Esophagus (tissue), 2 donors: ENCODE data around the gene SMG7. TPM values are rescaled to one million over a fixed set of nuclear protein-coding genes. Genes with fewer than 3 reads are reported as not detected.

Source experiments
- H3K27ac ChIP-seq, 2 donors: one replicate each; pipeline ENCODE4 v1.5.1; 2013; ENCODE audit warnings: low read depth in 2 of 2, mild to moderate bottlenecking in 2 of 2, inconsistent platforms in 1 of 2, low read length in 1 of 2, moderate library complexity in 1 of 2
- H3K27me3 ChIP-seq, 2 donors: one replicate each; pipeline ENCODE4 v1.6.1; 2013; ENCODE audit warnings: low read length in 2 of 2, control low read depth in 1 of 2, mild to moderate bottlenecking in 1 of 2; ENCODE audit not compliant: insufficient read depth in 2 of 2, control insufficient read depth in 1 of 2
- H3K36me3 ChIP-seq, 2 donors: one replicate each; pipeline ENCODE4 v1.6.1; 2013; ENCODE audit warnings: low read length in 1 of 2; ENCODE audit not compliant: control insufficient read depth in 2 of 2, insufficient read depth in 2 of 2
- H3K4me1 ChIP-seq, 2 donors: one replicate each; pipeline ENCODE4 v1.6.1; 2013; ENCODE audit warnings: low read length in 1 of 2; ENCODE audit not compliant: control insufficient read depth in 2 of 2, insufficient read depth in 2 of 2
- H3K4me3 ChIP-seq, 2 donors: one replicate each; pipeline ENCODE4 v1.5.1; 2013; ENCODE audit warnings: low read length in 2 of 2, mild to moderate bottlenecking in 2 of 2, low read depth in 1 of 2, moderate library complexity in 1 of 2
- H3K9me3 ChIP-seq, 2 donors: one replicate each; pipeline ENCODE4 v1.6.1; 2013; ENCODE audit warnings: mild to moderate bottlenecking in 2 of 2, low read depth in 1 of 2, low read length in 1 of 2, moderate library complexity in 1 of 2; ENCODE audit not compliant: control insufficient read depth in 2 of 2, insufficient read depth in 1 of 2
- WGBS, 2 donors: extraction: QIAGEN DNeasy Blood & Tissue Kit; methylation state at CpG; one replicate each; pipeline ENCODE4 v1.1.7; 2013; 5-methylcytosine and 5-hydroxymethylcytosine counted together
- polyA plus RNA-seq, 2 donors: library from polyadenylated mRNA; stranded (reverse); fragments of 200-250 nt; gene quantifications; one replicate each; pipeline ENCODE4 v1.2.3, GENCODE V29; 2013
- donor health status: healthy with polysubstance abuse.
- donor health status: Bipolar disorder and iron deficiency.

Gene SMG7
- polyA plus RNA-seq, 2 donors = 13.2 to 14.3 TPM

DNA sequence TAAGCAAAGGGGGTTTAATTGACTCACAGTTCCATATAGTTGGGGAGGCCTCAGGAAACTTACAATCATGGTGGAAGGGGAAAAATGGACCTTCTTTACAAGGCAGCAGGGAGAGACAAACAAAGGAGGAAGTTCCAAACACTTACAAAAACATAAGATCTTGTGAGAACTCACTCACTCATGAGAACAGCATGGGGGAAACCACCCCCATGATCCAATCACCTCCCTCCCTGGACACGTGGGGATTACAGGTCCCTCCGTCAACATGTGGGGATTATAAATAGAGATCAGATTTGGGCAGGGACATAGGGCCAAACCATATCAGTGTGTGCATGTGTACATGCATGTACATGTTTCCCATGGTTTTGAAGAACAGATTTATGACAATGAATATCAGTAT, 5.5 kb upstream of the SMG7 start:
- Histone ChIP-seq H3K27ac (no peak overlapping the region), H3K27me3 (no peaks in the 10 kb centered on the region), H3K4me1 (no peaks in the 10 kb centered on the region), H3K36me3 (no peaks in the 10 kb centered on the region), H3K9me3 (no peaks in the 10 kb centered on the region), H3K4me3 (no peak overlapping the region)
- 45 to 46% methylated on average over 2 of the region's 2 CpGs for WGBS, 2 donors

DNA sequence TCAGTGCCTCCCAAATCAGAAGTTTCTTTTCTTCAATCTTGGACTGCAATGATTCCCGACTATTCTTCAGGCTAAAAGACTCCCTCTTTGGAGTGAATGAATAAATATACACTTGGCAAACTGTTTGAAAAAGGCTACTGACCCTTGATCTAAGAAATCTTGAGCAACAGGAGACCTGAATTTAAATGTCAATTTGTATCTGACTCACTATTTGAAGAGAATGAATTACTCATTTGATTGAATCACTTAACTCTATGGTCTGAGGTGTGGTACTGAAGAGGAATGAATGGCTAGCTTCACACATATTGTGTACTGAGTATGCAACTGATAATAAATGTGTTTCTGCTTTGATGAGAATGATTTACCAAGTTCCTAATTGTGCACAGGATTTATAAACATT, 4.6 kb upstream of the SMG7 start:
- WGBS, 2 donors = 52 to 57% methylated on average over 1 of the region's 1 CpG
- H3K27ac ChIP-seq = no peak overlapping the region

DNA sequence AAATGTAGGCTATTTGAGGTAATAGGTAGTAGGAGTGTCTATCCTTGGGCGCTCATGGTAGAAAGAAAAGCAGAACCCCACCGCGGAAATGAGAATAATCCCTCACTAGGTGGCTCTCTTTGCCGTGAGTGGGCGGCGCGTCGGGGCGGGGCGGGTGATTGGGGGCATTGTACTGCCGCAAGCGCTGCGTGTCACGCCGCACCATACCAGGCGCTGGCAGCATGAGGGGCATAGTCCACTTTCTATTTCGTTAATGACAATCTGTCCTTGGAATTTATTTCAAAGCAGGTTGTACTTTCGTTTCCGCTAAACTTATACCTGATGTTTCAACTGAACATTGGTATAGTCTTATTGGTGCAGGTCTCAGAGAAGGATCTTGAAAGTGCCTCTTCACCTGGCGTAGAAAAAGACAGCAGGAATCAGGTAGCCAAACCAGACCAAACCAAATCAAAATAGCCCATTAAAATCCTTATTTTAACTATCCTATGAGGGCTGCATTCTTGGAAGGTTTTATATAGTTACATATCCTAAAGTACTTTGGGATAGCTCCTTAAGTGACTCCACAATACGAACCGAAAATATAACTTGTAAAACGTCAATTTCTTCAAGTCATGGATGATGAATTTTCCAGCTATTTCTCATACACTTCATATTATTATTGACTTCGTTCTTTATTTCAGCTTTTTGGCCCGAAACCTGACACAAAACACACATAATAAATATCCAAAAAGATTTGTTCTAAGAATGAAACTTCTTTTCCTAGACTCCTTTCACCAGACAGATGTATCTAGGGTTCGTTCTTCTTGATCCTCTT, 1.9 kb upstream of the SMG7 start:
- Histone ChIP-seq H3K4me3 (peak overlapping the region; percentile 72 to 76), H3K36me3 (no peaks in the 10 kb centered on the region), H3K27ac (peak overlapping the region; percentile 97 to 100), H3K4me1 (peaks cover 0 to 3% of the 10 kb centered on the region in 2 donors), H3K9me3 (no peaks in the 10 kb centered on the region), H3K27me3 (no peaks in the 10 kb centered on the region)
- WGBS, 2 donors = 0 to 1% methylated on average over 26 of the region's 26 CpGs

More for the DNA sequence above, 4.6 kb upstream of the SMG7 start:
- H3K36me3 ChIP-seq = no peaks in the 10 kb centered on the region
- no peaks in the 10 kb centered on the region for H3K27me3 ChIP-seq
- no peaks in the 10 kb centered on the region for H3K9me3 ChIP-seq
- no peak overlapping the region for H3K4me3 ChIP-seq
- no peaks in the 10 kb centered on the region for H3K4me1 ChIP-seq

DNA sequence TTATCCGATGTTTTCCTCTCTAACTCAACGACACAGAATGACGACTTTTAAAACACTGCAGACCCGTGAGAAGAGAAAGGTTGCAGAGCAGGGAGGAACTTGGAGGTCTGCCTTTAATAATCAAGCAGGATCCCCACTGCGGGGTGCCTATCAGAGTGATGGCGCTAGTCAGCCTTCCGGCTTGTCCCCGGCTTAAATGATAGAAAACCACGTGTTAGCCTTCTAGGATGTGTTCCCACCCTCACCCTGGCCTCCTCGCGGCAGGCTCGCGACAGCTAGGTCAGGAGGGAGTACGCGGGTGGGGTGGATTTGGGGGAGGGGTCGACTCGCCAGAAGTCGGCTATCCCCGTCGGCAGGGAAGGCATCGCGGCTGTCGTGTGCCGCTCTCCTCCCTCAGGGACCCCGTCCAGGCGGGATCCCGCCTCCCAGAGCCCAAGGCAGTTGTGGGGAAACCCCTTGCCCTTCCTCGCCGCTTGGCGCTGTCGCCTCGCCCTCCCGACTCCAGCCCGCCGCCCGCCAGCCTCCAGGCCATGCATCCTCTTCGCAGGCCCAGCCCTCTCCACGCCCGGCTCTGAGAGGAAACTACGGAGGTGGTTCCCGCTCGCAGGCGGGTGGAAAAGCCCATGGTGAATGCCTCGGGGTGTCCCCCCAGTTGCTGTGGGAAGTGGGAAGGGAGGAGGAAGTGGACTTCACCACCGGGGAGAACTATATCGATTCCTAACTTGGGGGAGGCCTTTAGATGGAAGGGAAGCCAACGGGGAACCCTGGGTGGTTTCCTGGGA, 1.1 kb upstream of the SMG7 start:
- H3K36me3 ChIP-seq = no peaks in the 10 kb centered on the region
- WGBS, 2 donors = 0% methylated on average over 47 of the region's 47 CpGs
- H3K27me3 ChIP-seq = no peaks in the 10 kb centered on the region
- peaks cover 0 to 3% of the 10 kb centered on the region in 2 donors for H3K4me1 ChIP-seq
- H3K9me3 ChIP-seq = no peaks in the 10 kb centered on the region
- peak overlapping the region; percentile 72 to 76 for H3K4me3 ChIP-seq
- peak overlapping the region; percentile 97 to 100 for H3K27ac ChIP-seq

DNA sequence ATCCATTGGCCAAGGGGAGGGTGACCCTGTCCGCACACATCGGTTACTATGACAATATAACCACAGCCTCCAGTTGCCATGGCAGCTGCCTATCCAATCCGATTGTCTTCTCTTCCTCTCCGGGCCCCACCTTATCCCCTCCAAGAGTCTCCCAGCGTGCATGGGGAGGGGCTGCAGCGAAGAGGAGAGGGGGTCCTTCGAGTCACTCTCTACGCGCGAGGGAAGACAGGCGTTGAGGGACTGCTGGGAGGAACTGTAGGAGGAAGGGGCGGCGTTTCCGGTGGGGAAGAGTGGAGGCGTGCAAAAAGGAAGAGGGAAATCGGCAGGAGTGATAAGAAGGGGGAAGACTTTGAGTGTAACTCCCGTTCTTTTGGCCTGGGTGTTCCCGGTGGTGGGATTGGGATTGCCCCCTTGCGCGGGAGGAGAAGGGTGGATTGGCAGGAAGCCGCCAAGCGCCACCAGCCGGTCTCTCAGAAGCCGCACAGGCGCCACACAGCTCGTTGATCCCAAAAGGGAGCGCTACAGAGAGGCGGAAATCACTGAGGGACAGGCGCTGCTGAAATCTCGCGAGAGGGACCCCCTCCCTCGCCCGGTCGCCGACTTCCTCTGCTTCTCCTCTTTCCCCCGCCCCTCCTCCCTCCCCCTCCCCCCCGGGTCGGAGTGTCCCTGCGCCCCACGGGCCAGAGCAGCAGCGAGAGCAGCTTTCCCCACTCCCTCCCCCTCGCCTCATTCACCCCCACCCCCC, 384 bp upstream of the SMG7 start:
- peak overlapping the region; percentile 76 to 99 for H3K4me3 ChIP-seq
- H3K4me1 ChIP-seq = peaks cover 0 to 3% of the 10 kb centered on the region in 2 donors
- no peaks in the 10 kb centered on the region for H3K27me3 ChIP-seq
- H3K9me3 ChIP-seq = no peaks in the 10 kb centered on the region
- WGBS, 2 donors = 0 to 1% methylated on average over 40 to 42 of the region's 42 CpGs
- H3K27ac ChIP-seq = peak overlapping the region; percentile 97 to 100
- no peaks in the 10 kb centered on the region for H3K36me3 ChIP-seq

DNA sequence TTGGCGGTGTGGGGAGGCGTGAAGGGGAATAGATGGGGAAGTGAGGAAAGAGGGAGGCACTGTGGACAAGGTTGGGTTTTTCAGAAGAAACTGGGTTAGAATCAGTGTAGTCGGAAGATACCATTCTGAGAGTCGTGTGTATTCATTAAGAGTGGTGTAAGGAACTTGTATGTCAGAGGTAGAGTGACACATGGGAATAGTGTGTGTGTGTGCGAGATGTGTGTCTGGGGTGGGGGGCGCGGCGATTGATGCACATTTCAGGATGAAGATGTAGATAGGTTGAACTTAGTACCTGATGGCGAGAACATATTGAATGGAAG, 878 bp downstream of the SMG7 start:
- no peaks in the 10 kb centered on the region for H3K36me3 ChIP-seq
- peak overlapping the region in 1 of 2 donors; percentile 88 for H3K27ac ChIP-seq
- no peaks in the 10 kb centered on the region for H3K9me3 ChIP-seq
- WGBS, 2 donors = 11 to 21% methylated on average over 9 of the region's 9 CpGs
- H3K4me1 ChIP-seq = peaks cover 0 to 3% of the 10 kb centered on the region in 2 donors
- no peaks in the 10 kb centered on the region for H3K27me3 ChIP-seq
- peak overlapping the region; percentile 76 to 99 for H3K4me3 ChIP-seq

DNA sequence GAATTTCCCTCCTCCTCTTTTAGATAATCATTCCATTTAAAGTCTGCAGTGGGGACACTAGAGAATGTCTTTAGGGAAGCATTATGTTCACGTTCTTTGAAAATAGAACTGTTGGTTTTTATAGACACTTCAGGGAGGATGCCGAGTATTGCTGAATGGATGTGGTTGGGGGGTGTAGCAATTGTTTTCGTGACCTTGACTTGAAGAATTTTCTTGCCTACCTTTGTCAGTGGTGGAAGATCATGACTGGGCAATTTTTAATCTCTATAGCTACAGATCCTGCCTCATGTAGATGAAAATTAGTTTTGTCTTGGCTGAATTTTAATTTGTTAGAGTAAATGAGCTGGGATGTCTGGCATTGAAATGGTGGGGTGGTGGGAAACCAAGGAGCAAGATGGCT, 3.8 kb downstream of the SMG7 start:
- WGBS, 2 donors = 78 to 79% methylated on average over 3 of the region's 3 CpGs
- H3K4me1 ChIP-seq = peaks cover 0 to 3% of the 10 kb centered on the region in 2 donors
- no peak overlapping the region for H3K27ac ChIP-seq
- no peaks in the 10 kb centered on the region for H3K27me3 ChIP-seq
- no peaks in the 10 kb centered on the region for H3K36me3 ChIP-seq
- no peaks in the 10 kb centered on the region for H3K9me3 ChIP-seq
- H3K4me3 ChIP-seq = no peak overlapping the region

DNA sequence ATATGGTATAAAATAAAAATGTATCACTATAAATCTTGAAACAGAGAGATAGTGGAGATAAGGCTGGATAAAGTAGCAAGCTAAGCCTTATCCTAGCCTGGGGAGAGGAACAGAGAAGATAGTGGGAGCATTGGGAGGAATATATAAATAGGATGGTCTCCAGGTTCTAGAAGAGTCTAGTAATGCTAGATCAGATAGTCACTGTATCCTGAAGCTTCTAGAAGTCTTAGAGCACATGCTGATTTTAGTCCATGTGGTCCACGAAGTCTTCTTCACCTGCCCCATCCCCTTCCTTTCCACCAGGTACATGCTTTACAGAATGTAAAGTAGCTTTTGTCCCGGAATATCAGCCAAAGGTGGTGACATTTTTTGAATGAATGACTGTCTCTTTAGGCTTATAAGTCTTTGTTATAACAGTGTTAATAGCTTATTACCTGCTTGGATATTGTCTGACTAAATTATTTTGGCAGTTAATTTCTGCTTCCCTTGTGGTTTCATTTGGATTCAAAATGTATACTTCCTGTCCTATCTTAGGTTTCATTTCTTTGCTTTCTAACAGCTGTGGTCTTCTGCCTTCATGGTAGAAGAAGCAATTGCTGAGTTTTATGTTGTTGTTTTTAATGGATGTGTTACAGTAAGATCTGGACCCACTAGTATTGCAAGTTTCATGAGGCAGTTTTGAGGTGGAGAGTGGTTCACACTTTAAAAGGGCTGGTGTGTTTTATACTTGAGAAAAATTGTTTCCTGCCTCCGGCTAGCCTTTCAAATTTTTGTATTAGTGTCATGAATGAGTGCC, 5.9 kb downstream of the SMG7 start:
- no peak overlapping the region for H3K4me3 ChIP-seq
- no peaks in the 10 kb centered on the region for H3K4me1 ChIP-seq
- H3K9me3 ChIP-seq = no peaks in the 10 kb centered on the region
- 79 to 87% methylated on average over 3 of the region's 3 CpGs for WGBS, 2 donors
- H3K27ac ChIP-seq = peak overlapping the region in 1 of 2 donors; percentile 42
- no peaks in the 10 kb centered on the region for H3K36me3 ChIP-seq
- no peaks in the 10 kb centered on the region for H3K27me3 ChIP-seq

DNA sequence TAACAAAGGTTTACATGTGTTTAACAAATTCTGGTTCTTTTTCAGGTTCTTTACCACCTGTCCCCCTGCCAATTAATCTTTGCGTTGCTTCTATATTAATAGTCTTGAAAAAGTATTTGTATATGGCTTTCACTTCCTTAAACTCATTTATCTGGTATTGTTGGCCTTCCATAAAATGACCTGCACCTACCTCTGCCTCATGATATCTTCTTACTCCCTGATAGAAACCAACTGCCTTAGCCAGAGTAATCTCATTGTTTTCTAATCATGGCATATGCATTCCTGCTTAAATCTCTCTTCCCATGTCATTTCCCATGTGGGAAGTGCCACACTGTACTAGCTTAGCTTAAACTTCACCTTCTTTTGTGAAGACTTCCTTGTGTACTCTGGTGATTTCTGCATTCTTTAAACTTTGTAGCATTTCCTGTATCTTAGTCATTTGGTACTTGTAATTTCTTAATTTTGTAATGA, 8.7 kb downstream of the SMG7 start:
- Histone ChIP-seq H3K27ac (no peak overlapping the region), H3K36me3 (no peaks in the 10 kb centered on the region), H3K4me3 (no peak overlapping the region), H3K4me1 (no peaks in the 10 kb centered on the region), H3K27me3 (no peaks in the 10 kb centered on the region), H3K9me3 (no peaks in the 10 kb centered on the region)
- 69 to 76% methylated on average over 1 of the region's 1 CpG for WGBS, 2 donors
